ENCODE measurements around the gene CRTAC1. TPM values are rescaled to one million over a fixed set of nuclear protein-coding genes. Genes with fewer than 3 reads are reported as not detected.

CRTAC1 gene
- total RNA-seq, 1 experiment from 2014 or later = 0.17 TPM

GRCh38 chr10:97896756-97897358 lies 133.6 kb downstream of the CRTAC1 start:
- no peak for DNase-seq (ENCODE audit: low spot score)

DNA sequence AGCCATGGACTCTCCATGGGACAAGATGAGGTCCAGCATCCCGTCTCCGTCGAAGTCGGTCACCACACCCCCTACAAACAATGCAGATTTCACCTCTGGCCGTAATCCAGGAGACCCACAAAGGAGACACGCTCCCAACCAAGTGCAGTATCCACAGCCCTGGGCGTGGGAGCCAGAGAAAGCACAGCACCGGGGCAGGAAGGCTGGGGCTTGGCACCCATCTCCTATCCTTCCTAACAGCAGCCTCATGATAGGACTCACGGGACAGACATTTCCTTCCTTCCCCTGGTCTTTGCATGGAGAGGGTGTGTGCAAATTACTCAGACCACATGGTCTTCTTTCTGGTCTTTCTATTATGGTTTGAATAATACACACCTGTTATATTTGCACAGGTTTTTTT lies 134.5 kb downstream of the CRTAC1 start:
- no peak for DNase-seq (ENCODE audit: low spot score)

DNA sequence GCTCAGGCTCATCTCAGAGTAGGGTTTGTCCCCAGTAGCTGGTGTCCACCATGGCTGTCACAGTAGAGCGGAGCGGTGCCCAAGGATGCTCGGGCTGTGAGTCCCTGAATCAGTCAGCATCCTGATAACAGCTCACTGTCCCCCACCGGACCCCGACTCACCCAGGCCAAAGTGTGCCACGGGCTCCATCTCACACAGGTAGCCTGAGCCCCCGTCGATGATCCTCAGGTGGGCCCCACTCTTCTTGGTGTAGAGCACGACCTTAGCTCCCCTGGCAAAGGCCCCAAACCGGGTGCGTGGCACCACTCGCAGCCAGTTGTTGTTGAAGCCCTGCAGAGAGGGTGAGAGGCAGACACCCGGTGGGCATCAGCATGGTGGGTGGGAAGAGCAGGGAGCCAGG lies 135.3 kb downstream of the CRTAC1 start:
- no peak for DNase-seq (ENCODE audit: low spot score)

GRCh38 chr10:97894092-97894491 lies 136.3 kb downstream of the CRTAC1 start:
- no peak for DNase-seq (ENCODE audit: low spot score)

DNA sequence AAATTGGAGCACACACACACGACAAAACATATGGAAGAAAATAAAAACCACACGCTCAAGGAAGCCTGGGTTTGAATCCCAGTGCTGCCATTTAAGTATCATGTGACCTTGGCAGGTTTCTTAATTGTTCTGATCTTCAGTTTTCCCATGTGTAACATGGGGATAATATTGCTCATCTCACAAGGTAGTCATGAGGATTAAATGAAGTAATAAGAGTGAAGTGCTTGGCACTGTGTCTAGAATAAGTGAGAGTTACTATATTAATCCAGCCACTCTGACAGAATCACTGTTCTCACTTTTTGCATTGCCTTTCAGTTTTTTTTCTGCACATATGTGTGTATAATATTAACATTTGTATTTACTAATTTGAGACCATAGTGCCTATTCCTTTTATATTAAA lies 137.5 kb downstream of the CRTAC1 start:
- DNase-seq (ENCODE audit: low spot score) = no peak

DNA sequence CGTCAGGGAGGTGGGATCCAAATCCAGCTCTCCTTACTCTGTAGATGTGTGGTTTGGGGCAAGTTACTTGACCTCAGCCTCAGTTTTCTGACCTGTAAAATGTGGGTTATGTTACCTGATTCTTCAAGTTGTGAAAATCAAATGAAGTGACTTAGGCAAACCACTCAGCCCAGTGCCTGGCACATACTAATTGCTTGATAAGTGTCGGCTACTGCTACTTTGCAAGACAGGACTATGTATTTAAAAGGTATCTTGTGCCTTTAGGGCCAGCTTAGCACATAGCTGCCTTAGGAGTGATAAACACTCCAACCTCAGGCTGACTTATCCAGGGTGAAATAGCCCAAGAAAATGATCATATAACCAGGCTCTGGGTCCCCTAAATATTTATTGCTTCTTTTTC lies 137.9 kb downstream of the CRTAC1 start:
- no peak for DNase-seq (ENCODE audit: low spot score)

GRCh38 chr10:97891497-97892167 lies 138.8 kb downstream of the CRTAC1 start:
- DNase-seq (ENCODE audit: low spot score) = no peak

DNA sequence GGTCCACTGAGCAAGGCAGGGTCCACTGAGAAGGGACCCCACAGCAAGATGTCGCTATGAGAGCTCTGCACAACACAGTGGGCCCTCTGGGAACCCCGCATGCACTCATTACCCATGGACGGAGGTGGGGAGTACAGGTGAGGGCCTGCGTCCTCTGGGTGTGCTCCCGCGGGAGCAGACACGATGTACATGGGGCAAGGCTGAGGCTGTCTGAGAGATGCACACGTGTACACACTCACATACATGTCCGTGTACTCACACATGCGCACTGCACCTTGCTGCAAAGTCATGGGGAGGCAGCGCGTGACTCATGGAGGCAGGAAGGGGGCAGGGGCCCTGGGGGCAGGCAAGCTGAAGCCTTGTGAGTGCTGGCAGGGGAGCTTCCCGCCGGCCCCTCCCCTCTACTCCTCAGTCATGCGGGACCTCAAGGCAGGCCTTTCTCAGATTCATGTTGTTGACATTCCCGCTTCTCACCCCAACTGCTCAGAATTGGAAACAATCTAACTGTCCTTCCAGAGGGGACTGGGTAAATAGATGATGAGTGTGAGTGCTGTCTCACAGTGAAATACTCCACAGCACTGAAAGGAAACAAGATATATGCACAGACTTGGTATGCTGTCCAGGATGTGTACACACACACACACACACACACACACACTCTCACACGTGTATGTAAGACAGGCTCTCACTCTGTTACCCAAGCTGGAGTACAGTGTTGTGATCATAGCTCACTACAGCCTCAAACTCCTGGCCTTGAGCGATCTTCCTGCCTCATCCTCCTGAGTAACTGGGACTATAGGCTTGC lies 140.8 kb downstream of the CRTAC1 start:
- DNase-seq (ENCODE audit: low spot score) = peak; percentile 90

GRCh38 chr10:97888641-97889262 lies 141.7 kb downstream of the CRTAC1 start:
- DNase-seq (ENCODE audit: low spot score) = peak; percentile 89

GRCh38 chr10:97888134-97888533 lies 142.3 kb downstream of the CRTAC1 start:
- no peak for DNase-seq (ENCODE audit: low spot score)

DNA sequence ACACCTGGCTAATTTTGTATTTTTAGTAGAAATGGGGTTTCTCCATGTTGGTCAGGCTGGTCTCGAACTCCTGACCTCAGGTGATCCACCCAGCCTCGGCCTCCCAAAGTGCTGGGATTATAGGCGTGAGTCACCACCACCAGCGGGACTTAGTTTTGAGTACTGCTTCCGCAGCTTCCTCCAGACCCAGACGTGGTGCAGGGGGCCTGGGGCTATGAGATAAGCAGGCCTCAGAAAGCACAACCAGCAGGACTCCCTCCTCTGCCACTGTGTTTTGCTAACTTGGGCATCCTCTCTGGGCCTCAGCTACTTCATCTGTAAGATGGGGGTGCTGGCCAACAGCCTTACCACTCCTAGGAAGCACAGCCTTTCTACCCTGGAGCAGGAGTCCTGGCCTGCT lies 143.0 kb downstream of the CRTAC1 start:
- peak; percentile 57 for DNase-seq (ENCODE audit: low spot score)

DNA sequence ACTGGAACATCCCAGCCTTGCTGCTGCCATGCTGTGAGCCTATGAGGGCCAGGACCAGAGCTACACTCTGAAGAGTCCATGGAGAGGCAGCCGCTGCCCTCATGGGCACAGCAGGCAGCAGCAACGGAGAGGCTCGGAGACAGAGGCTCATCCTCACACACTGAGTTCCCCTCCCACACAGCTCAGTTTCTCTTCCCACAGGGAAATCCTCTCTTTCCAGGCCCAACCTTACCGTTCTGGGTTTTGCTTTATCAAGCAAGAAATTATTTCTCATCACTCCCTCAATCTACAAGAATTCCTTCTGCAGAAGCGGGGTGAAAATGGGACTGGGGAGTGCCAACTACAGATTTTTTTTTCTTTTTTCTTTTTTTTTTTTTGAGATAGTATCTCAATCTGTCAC lies 144.1 kb downstream of the CRTAC1 start:
- no peak for DNase-seq (ENCODE audit: low spot score)

DNA sequence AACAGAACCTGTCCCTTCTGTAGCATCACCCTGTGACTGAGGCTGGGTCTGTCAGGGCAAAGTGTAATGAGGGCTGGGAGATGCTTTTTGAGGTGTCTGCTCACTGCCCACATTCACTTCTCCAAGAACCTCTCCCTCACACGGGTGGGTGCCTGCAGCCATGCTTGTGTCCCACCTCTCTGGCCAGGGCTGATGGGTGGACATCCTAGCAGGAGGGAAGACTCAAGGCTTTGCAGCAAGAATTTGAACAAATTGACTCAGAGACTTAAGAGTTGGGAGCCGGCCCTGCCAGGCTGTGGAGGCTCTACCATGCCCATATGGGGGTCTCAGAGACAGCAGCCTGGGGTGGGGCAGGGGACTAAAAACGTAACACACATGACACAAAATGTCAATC lies 147.3 kb downstream of the CRTAC1 start:
- DNase-seq (ENCODE audit: low spot score) = no peak

- DNase-seq (ENCODE audit: low spot score) = peak; percentile 97
Measured at GRCh38 chr10:97882142-97883091, 148.0 kb downstream of the CRTAC1 start.

DNA sequence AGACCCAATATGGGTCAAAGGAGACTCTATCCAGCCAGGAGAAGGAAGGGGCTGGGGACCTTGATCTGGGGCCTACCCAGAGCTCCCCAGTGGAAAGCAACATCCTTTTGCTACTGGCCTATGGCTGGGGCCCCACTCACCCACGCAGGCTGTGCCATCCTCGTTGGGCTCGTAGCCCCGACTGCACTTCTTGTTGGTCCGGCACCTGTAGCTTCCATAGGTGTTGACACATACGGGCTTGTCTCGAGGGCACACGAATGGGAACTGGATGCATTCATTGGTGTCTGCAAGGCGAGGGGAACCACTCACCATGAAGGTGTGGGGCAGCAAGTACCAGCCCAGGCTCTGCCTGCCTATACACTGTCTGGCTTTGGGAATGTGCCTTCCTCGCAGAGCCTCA lies 150.3 kb downstream of the CRTAC1 start:
- no peak for DNase-seq (ENCODE audit: low spot score)

- DNase-seq (ENCODE audit: low spot score) = no peak
Measured at GRCh38 chr10:97879241-97879640, 151.2 kb downstream of the CRTAC1 start.

- DNase-seq (ENCODE audit: low spot score) = no peak
Measured at GRCh38 chr10:97876402-97876801, 154.0 kb downstream of the CRTAC1 start.

- no peak for DNase-seq (ENCODE audit: low spot score)
Measured at GRCh38 chr10:97875391-97875790, 155.0 kb downstream of the CRTAC1 start.

DNA sequence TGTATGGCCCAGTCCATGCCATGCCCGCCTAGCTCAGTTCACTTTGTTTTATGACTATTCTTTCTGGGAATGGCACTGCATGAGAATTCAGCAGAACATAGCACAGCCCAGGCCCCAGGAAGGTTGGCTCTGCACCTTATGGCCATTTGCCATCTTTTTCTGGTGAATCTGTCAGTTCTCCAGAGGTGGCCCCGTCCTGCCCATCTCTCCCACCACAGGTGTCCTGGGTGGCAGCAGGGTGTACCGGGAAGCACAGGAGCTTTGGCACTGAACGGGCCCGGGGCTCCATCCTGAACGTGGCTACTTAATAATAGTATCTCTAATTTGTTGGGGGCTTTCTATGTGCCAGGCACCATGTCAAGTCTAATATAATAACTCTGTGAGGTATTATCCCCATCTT lies 156.1 kb downstream of the CRTAC1 start:
- no peak for DNase-seq (ENCODE audit: low spot score)

GRCh38 chr10:97873569-97873968 lies 156.9 kb downstream of the CRTAC1 start:
- no peak for DNase-seq (ENCODE audit: low spot score)

- no peak for DNase-seq (ENCODE audit: low spot score)
Measured at GRCh38 chr10:97870990-97871389, 159.4 kb downstream of the CRTAC1 start.

All from H4 (cell line).